OCI-LY3 (cell line): ENCODE results near the gene SLC22A5.

Source experiments
- H2AFZ ChIP-seq: fragments of 200-600, 300-600 bp; shearing (Covaris generic); 2 replicates; pipeline ENCODE4 v1.6.0; 2014; ENCODE audit warnings: antibody characterized with exemption, low read depth, low read length
- H3K27ac ChIP-seq: fragments of 200-600, 300-600 bp; sonication (generic); 2 replicates; pipeline ENCODE4 v1.5.1; 2014; ENCODE audit warnings: mild to moderate bottlenecking, low read length, moderate library complexity, mixed read lengths
- H3K27me3 ChIP-seq: fragments of 200-600, 300-600 bp; sonication (generic); 2 replicates; pipeline ENCODE4 v1.6.1; 2014; ENCODE audit warnings: low read depth, low read length, mixed read lengths
- H3K36me3 ChIP-seq: fragments of 200-600, 300-600 bp; sonication (generic); replicated peaks from 2 replicates; pipeline ENCODE3; 2014; ENCODE audit warnings: low read depth, low read length, mixed read lengths
- H3K4me1 ChIP-seq: fragments of 300-600, 200-600 bp; sonication (generic); 2 replicates; pipeline ENCODE4 v1.6.1; 2014; ENCODE audit warnings: low read length, mixed read lengths
- H3K4me2 ChIP-seq: fragments of 200-600, 300-600 bp; sonication (generic); 2 replicates; pipeline ENCODE4 v1.6.1; 2014; ENCODE audit warnings: low read length, mixed read lengths
- H3K4me3 ChIP-seq: fragments of 300-600, 200-600 bp; sonication (generic); 2 replicates; pipeline ENCODE4 v1.5.1; 2014; ENCODE audit warnings: antibody characterized with exemption, mild to moderate bottlenecking, low read length, moderate library complexity
- H3K79me2 ChIP-seq: fragments of 300-600, 200-600 bp; shearing (Covaris generic); 2 replicates; pipeline ENCODE4 v1.6.1; 2014; ENCODE audit warnings: mild to moderate bottlenecking, low read length, mixed read lengths
- H3K9ac ChIP-seq: fragments of 300-600, 200-600 bp; shearing (Covaris generic); 2 replicates; pipeline ENCODE4 v1.6.0; 2014; ENCODE audit warnings: mild to moderate bottlenecking, low read length, moderate library complexity
- H3K9me3 ChIP-seq: fragments of 200-600, 300-600 bp; shearing (Covaris generic); 2 replicates; pipeline ENCODE4 v1.6.1; 2014; ENCODE audit warnings: low read length, mixed read lengths; ENCODE audit not compliant: insufficient read depth
- H4K20me1 ChIP-seq: fragments of 200-600, 300-600 bp; sonication (generic); 2 replicates; pipeline ENCODE4 v1.6.1; 2016; ENCODE audit warnings: low read length, mixed read lengths; ENCODE audit not compliant: insufficient read depth
- EZH2phosphoT487 ChIP-seq: fragments of 200-600 bp; shearing (Covaris generic); IDR thresholded peaks from 2 replicates; pipeline ENCODE4 v1.6.1; 2018; ENCODE audit warnings: antibody characterized with exemption, mixed run types, low read depth
- TF ChIP-seq, protein P1 (sequence below): fragments of 200-600, 300-600 bp; sonication (generic); IDR thresholded peaks from 2 replicates; pipeline ENCODE4 v1.5.1; 2014; ENCODE audit warnings: antibody characterized with exemption, low read length, low read depth

SLC22A5 gene

GRCh38 chr5:132388244-132389050 lies 18.9 kb downstream of the SLC22A5 start:
- H3K27ac ChIP-seq: no peak overlapping the region
- H3K9ac ChIP-seq: 0 out of 2 replicates have a peak overlapping the region, but pooled peaks have one; percentile 11
- H3K79me2 ChIP-seq: no peaks in the 10 kb centered on the region
- no peaks in the 10 kb centered on the region for H3K27me3 ChIP-seq
- no peak overlapping the region for H3K4me3 ChIP-seq
- H3K4me1 ChIP-seq: peaks cover 23% of the 10 kb centered on the region
- H3K36me3 ChIP-seq: no peaks in the 10 kb centered on the region
- TF ChIP-seq, protein P1, sequence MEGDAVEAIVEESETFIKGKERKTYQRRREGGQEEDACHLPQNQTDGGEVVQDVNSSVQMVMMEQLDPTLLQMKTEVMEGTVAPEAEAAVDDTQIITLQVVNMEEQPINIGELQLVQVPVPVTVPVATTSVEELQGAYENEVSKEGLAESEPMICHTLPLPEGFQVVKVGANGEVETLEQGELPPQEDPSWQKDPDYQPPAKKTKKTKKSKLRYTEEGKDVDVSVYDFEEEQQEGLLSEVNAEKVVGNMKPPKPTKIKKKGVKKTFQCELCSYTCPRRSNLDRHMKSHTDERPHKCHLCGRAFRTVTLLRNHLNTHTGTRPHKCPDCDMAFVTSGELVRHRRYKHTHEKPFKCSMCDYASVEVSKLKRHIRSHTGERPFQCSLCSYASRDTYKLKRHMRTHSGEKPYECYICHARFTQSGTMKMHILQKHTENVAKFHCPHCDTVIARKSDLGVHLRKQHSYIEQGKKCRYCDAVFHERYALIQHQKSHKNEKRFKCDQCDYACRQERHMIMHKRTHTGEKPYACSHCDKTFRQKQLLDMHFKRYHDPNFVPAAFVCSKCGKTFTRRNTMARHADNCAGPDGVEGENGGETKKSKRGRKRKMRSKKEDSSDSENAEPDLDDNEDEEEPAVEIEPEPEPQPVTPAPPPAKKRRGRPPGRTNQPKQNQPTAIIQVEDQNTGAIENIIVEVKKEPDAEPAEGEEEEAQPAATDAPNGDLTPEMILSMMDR: no peak
- no peak for TF ChIP-seq EZH2phosphoT487
- H3K4me2 ChIP-seq: no peak overlapping the region
- H3K9me3 ChIP-seq: no peaks in the 10 kb centered on the region
- H4K20me1 ChIP-seq: no peaks in the 10 kb centered on the region
- no peak overlapping the region for H2AFZ ChIP-seq

GRCh38 chr5:132389051-132389331 lies 19.5 kb downstream of the SLC22A5 start:
- no peaks in the 10 kb centered on the region for H3K36me3 ChIP-seq
- H3K9ac ChIP-seq: no peak overlapping the region
- no peak overlapping the region for H3K27ac ChIP-seq
- no peaks in the 10 kb centered on the region for H3K9me3 ChIP-seq
- H2AFZ ChIP-seq: no peak overlapping the region
- H3K4me3 ChIP-seq: no peak overlapping the region
- H3K27me3 ChIP-seq: no peaks in the 10 kb centered on the region
- no peaks in the 10 kb centered on the region for H3K79me2 ChIP-seq
- no peaks in the 10 kb centered on the region for H4K20me1 ChIP-seq
- TF ChIP-seq, protein P1: no peak
- no peak for TF ChIP-seq EZH2phosphoT487
- peaks cover 23% of the 10 kb centered on the region for H3K4me1 ChIP-seq
- H3K4me2 ChIP-seq: no peak overlapping the region

DNA sequence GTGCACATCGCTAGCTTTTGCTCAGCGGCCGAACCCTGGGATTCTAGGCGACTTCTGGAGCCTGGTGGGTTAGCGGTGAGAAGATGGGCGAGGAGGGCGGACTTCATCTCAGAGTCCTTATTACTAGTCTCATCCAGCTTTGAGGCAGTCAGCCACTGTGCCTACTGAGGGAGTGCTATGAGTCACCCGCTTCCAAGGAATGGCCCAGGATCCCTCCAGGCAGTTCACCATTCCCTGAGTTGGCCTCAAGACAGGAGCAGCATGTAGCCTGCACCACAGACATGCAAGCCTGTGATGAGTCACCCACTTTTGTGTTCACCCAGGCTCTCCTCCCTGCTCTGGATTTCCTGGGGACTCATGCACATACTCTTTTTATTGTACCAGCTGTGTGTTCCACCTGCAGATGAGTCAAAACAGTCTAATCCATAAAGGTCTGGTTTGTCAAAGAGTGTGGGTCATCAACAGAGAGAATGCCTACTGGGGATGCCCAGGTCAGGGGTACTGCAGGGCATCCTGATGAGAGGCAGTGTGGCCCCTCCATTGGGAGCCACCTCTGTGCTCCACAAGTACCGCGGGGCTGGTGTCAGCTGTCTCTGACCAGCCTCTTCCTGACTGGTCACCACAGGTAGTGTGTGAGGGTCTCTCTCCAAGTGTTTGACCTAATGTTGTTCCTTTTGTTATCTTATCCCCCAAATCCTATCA lies 20.2 kb downstream of the SLC22A5 start:
- Histone ChIP-seq H2AFZ (no peak overlapping the region), H3K27ac (no peak overlapping the region), H3K4me2 (no peak overlapping the region), H3K9ac (no peak overlapping the region), H3K79me2 (no peaks in the 10 kb centered on the region), H4K20me1 (no peaks in the 10 kb centered on the region), H3K36me3 (no peaks in the 10 kb centered on the region), H3K4me1 (peaks cover 23% of the 10 kb centered on the region), H3K27me3 (no peaks in the 10 kb centered on the region), H3K9me3 (no peaks in the 10 kb centered on the region), H3K4me3 (no peak overlapping the region)
- TF ChIP-seq, protein P1: no peak
- TF ChIP-seq EZH2phosphoT487: no peak

GRCh38 chr5:132391247-132391646 lies 21.7 kb downstream of the SLC22A5 start:
- no peak overlapping the region for H3K4me2 ChIP-seq
- H3K79me2 ChIP-seq: no peaks in the 10 kb centered on the region
- no peak overlapping the region for H3K4me3 ChIP-seq
- H2AFZ ChIP-seq: no peak overlapping the region
- TF ChIP-seq EZH2phosphoT487: no peak
- TF ChIP-seq, protein P1: no peak
- no peaks in the 10 kb centered on the region for H3K36me3 ChIP-seq
- no peak overlapping the region for H3K27ac ChIP-seq
- H3K27me3 ChIP-seq: no peaks in the 10 kb centered on the region
- H3K9ac ChIP-seq: no peak overlapping the region
- H4K20me1 ChIP-seq: no peaks in the 10 kb centered on the region
- peaks cover 19% of the 10 kb centered on the region for H3K4me1 ChIP-seq
- H3K9me3 ChIP-seq: no peaks in the 10 kb centered on the region
